Sigmoid colon (tissue), 4 donors: ENCODE measurements around the gene SOX15.

Source experiments
- EP300 ChIP-seq, 4 donors: sonication (generic); formaldehyde crosslinking; IDR thresholded peaks; one replicate each; pipeline ENCODE4 v1.6.1; 2017; ENCODE audit warnings: antibody characterized with exemption in 4 of 4
- POLR2AphosphoS5 ChIP-seq, 4 donors: sonication (generic); formaldehyde crosslinking; IDR thresholded peaks; one replicate each; pipeline ENCODE4 v1.6.1; 2017; ENCODE audit warnings: antibody characterized with exemption in 4 of 4
- TF ChIP-seq, protein P1 (sequence below), 4 experiments: fragments of 450-650 bp in 3 of 4; fragments of 200-600 bp in 1 of 4; IDR thresholded peaks; one replicate each; pipeline ENCODE4 v1.5.1; 2016 to 2019; ENCODE audit warnings: antibody characterized with exemption in 4 of 4, mild to moderate bottlenecking in 3 of 4, moderate library complexity in 2 of 4

DNA sequence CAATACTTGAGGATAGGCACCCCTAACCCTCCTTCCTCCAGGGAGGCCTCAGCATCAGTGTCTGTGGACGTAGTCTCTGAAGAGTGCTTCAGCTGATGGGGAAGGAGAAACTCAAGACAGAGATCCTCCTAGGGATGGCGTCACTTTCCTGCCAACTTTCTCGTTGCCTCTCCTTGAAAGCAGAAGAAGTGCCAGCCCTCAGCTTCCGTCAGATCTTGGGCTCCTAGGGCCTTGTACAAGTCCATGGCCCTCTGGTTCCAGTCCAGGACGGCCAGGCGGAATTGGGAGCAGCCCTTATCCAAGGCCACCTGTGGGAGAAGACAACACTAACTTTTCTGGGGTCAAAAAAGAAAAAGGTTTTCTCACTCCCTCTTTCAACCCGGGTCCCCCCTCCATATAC lies 36.4 kb upstream of the SOX15 start:
- TF ChIP-seq, protein P1, sequence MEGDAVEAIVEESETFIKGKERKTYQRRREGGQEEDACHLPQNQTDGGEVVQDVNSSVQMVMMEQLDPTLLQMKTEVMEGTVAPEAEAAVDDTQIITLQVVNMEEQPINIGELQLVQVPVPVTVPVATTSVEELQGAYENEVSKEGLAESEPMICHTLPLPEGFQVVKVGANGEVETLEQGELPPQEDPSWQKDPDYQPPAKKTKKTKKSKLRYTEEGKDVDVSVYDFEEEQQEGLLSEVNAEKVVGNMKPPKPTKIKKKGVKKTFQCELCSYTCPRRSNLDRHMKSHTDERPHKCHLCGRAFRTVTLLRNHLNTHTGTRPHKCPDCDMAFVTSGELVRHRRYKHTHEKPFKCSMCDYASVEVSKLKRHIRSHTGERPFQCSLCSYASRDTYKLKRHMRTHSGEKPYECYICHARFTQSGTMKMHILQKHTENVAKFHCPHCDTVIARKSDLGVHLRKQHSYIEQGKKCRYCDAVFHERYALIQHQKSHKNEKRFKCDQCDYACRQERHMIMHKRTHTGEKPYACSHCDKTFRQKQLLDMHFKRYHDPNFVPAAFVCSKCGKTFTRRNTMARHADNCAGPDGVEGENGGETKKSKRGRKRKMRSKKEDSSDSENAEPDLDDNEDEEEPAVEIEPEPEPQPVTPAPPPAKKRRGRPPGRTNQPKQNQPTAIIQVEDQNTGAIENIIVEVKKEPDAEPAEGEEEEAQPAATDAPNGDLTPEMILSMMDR (IDR thresholded peaks at IDR 0.05), result no peak
- TF ChIP-seq EP300 (IDR thresholded peaks at IDR 0.05) (no peak), POLR2AphosphoS5 (IDR thresholded peaks at IDR 0.05) (no peak)
